HEK293T (cell line): ENCODE results near the gene SAP30L.

Experiments used
- ARNT ChIP-seq: fragments of 450-650 bp; IDR thresholded peaks from 2 replicates; pipeline ENCODE4 v1.6.1; 2017; ENCODE audit warnings: mild to moderate bottlenecking
- FOXK2 ChIP-seq: fragments of 450-650 bp; IDR thresholded peaks from 2 replicates; pipeline ENCODE4 v1.6.1; 2016; ENCODE audit warnings: mild to moderate bottlenecking
- L3MBTL2 ChIP-seq: fragments of 450-650 bp; conservative IDR thresholded peaks from 2 replicates; pipeline ENCODE4 v1.6.1; 2016; ENCODE audit warnings: mild to moderate bottlenecking
- SP1 ChIP-seq: fragments of 450-650 bp; IDR thresholded peaks from 2 replicates; pipeline ENCODE4 v1.6.1; 2017

DNA sequence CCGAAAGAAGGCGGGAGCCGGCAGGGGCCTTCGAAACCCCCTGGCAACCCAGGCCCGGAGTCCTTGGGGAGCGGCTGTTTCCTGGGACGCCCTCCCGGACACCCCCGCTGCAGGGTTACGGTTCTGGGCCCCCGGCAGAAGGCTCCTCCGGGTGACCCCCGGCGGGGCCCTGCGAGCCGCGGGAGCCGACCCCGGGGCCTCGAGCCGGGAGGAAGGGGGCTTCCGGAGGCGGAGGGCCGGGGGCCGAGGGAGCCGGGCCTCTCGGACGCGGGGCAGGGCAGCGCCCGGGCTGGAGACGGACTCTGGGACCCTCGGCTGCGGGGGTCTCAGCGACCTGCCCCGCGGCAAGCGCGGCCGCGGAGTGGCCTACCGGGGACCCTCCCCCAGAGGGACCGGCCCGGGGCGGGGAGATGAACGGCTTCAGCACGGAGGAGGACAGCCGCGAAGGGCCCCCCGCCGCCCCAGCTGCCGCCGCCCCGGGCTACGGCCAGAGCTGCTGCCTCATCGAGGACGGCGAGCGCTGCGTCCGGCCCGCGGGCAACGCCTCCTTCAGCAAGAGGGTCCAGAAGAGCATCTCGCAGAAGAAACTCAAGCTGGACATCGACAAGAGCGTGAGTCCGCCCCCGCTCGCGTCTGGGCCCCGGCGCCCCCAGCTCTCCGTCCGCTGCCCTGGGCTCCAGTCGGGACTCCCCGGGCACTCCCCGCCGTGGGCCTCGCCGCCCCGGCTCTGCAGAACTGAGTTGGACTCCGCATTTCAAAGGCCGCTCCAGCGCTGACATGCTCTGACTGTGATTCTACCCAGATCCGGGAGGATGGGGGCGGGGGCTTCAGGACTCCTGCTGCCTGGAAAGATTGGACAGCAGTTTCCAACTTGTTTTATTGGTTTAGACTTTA is 645 bp downstream of the SAP30L start:
- TF ChIP-seq FOXK2 (no peak), SP1 (no peak), ARNT (no peak), L3MBTL2 (no peak)
